DND-41 (cell line): ENCODE measurements around the gene PRAME.

ENCODE experiments used
- ATAC-seq: fragments of 200-7000 bp; cut with Tn5 transposase; 3 replicates; pipeline ENCODE4 v1.9.1; 2021; ENCODE audit warnings: low read depth; ENCODE audit not compliant: insufficient read depth
- DNase-seq: peaks from one replicate; pipeline ENCODE4 v3.0.0-alpha.2; 2020
- H2AFZ ChIP-seq: 2 replicates; pipeline ENCODE4 v1.6.0; 2012; ENCODE audit warnings: low read depth, low read length
- H3K27ac ChIP-seq: 2 replicates; pipeline ENCODE4 v1.5.1; 2012; ENCODE audit warnings: low read length, inconsistent platforms
- H3K27me3 ChIP-seq: fragments of 200-600 bp; sonication (generic); 2 replicates; pipeline ENCODE4 v1.6.0; 2012; ENCODE audit warnings: low read length, mild to moderate bottlenecking, inconsistent platforms; ENCODE audit not compliant: insufficient read depth, poor library complexity
- H3K36me3 ChIP-seq: 2 replicates; pipeline ENCODE4 v1.5.1; 2012; ENCODE audit warnings: low read length, inconsistent platforms; ENCODE audit not compliant: insufficient read depth
- H3K4me1 ChIP-seq: 2 replicates; pipeline ENCODE4 v1.5.1; 2012; ENCODE audit warnings: mild to moderate bottlenecking, low read length; ENCODE audit not compliant: insufficient read depth
- H3K4me2 ChIP-seq: 2 replicates; pipeline ENCODE4 v1.6.0; 2012; ENCODE audit warnings: mild to moderate bottlenecking, moderate library complexity, low read length, inconsistent platforms; ENCODE audit not compliant: insufficient read depth
- H3K4me3 ChIP-seq, 2 experiments: fragments of 200-600 bp in 1 of 2; shearing (Covaris generic) in 1 of 2; 2 replicates each; pipeline ENCODE4 v1.5.1; 2012 to 2016; ENCODE audit warnings: inconsistent platforms in 2 of 2, low read length in 2 of 2, mild to moderate bottlenecking in 2 of 2, low read depth in 1 of 2, moderate library complexity in 1 of 2
- H3K79me2 ChIP-seq: 2 replicates; pipeline ENCODE4 v1.6.0; 2012; ENCODE audit warnings: low read length, inconsistent platforms; ENCODE audit not compliant: insufficient read depth
- H3K9ac ChIP-seq: 2 replicates; pipeline ENCODE4 v1.6.0; 2012; ENCODE audit warnings: low read depth, mild to moderate bottlenecking, inconsistent platforms, low read length, moderate library complexity
- H3K9me3 ChIP-seq: 2 replicates; pipeline ENCODE4 v1.5.1; 2012; ENCODE audit warnings: low read length, moderate library complexity, mild to moderate bottlenecking, inconsistent platforms; ENCODE audit not compliant: insufficient read depth, severe bottlenecking
- H4K20me1 ChIP-seq: 2 replicates; pipeline ENCODE4 v1.6.0; 2012; ENCODE audit warnings: low read length; ENCODE audit not compliant: insufficient read depth
- EZH2 ChIP-seq: IDR thresholded peaks from 3 replicates; pipeline ENCODE4 v1.6.1; 2012; ENCODE audit warnings: borderline replicate concordance, low read depth, mild to moderate bottlenecking, moderate library complexity, low read length, inconsistent platforms; ENCODE audit not compliant: severe bottlenecking
- TF ChIP-seq, protein P1 (sequence below): IDR thresholded peaks from 2 replicates; pipeline ENCODE4 v1.5.1; 2012; ENCODE audit warnings: borderline replicate concordance, low read length, moderate library complexity, mild to moderate bottlenecking; ENCODE audit not compliant: poor library complexity, severe bottlenecking; ENCODE audit errors: extremely low read depth

Gene PRAME

DNA sequence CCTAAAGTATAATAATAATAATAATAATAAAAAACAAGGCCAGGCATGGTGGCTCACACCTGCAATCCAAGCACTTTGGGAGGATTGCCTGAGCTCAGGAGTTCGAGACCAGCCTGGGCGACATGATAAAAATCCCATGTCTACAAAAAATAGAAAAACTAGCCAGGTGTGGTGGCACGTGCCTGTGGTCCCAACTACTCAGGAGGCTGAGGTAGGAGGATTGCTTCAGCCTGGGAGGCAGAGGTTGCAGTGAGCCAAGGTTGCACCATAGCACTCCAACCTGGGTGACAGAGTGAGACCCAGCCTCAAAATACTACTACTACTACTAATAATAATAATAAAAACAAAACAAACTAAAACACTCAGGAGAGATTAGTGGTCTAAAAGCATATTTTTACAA, 23.4 kb downstream of the PRAME start:
- H3K79me2 ChIP-seq = no peaks in the 10 kb centered on the region
- H3K9me3 ChIP-seq = no peaks in the 10 kb centered on the region
- no peaks in the 10 kb centered on the region for H3K36me3 ChIP-seq
- no peak for DNase-seq
- H3K27me3 ChIP-seq = no peaks in the 10 kb centered on the region
- no peak overlapping the region for H2AFZ ChIP-seq
- no peak overlapping the region for H3K9ac ChIP-seq
- H3K4me1 ChIP-seq = no peaks in the 10 kb centered on the region
- TF ChIP-seq, protein P1, sequence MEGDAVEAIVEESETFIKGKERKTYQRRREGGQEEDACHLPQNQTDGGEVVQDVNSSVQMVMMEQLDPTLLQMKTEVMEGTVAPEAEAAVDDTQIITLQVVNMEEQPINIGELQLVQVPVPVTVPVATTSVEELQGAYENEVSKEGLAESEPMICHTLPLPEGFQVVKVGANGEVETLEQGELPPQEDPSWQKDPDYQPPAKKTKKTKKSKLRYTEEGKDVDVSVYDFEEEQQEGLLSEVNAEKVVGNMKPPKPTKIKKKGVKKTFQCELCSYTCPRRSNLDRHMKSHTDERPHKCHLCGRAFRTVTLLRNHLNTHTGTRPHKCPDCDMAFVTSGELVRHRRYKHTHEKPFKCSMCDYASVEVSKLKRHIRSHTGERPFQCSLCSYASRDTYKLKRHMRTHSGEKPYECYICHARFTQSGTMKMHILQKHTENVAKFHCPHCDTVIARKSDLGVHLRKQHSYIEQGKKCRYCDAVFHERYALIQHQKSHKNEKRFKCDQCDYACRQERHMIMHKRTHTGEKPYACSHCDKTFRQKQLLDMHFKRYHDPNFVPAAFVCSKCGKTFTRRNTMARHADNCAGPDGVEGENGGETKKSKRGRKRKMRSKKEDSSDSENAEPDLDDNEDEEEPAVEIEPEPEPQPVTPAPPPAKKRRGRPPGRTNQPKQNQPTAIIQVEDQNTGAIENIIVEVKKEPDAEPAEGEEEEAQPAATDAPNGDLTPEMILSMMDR = no peak
- no peak overlapping the region for H3K4me2 ChIP-seq
- no peak overlapping the region for H3K4me3 ChIP-seq
- no peak overlapping the region for H3K27ac ChIP-seq
- H4K20me1 ChIP-seq = no peaks in the 10 kb centered on the region
- no peak for ATAC-seq

DNA sequence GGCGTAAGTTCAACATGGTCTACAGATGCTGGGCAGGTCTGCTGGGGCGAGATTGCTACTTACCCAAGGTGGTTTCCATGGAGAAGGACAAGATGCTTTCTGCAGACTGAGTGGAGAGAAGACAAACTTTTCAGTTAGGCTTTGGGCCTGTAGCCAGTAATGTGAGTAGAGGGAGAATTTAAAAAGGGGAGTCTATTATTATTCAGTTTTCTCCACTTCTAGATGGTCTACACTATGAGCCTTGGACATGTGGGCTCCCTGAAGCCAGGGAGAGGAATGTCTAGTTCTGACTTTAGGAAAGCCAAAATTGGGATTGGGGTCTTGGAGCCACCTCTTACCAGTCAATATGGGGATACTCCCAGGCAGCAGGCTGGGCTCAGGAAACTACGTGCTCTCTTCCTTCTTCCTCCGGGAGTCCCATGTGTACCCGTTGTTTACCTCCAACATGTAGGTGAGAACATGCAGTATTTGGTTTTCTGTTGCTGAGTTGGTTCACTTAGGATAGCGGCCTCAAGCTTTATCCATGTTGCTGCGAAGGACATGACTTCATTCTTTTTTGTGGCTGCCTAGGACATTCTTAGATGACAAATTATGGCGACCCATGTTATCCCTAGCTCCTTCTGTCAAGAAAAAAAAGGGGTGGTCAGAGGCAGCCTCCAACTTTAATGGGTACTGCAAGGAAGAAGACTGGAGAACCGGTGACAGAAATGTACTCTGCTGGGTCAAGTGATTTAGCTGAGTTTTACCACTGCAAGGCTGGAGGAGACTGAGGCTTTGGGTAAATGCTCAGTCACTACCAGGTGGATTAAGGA, 24.3 kb downstream of the PRAME start:
- TF ChIP-seq, protein P1 = no peak
- no peak for TF ChIP-seq EZH2
- no peaks in the 10 kb centered on the region for H3K9me3 ChIP-seq
- H3K36me3 ChIP-seq = no peaks in the 10 kb centered on the region
- no peaks in the 10 kb centered on the region for H4K20me1 ChIP-seq
- no peaks in the 10 kb centered on the region for H3K27me3 ChIP-seq
- no peak overlapping the region for H2AFZ ChIP-seq
- no peaks in the 10 kb centered on the region for H3K79me2 ChIP-seq
- no peak overlapping the region for H3K4me3 ChIP-seq
- H3K9ac ChIP-seq = no peak overlapping the region
- ATAC-seq = no peak
- no peak overlapping the region for H3K27ac ChIP-seq
- no peak overlapping the region for H3K4me2 ChIP-seq
- no peak for DNase-seq
- H3K4me1 ChIP-seq = no peaks in the 10 kb centered on the region

DNA sequence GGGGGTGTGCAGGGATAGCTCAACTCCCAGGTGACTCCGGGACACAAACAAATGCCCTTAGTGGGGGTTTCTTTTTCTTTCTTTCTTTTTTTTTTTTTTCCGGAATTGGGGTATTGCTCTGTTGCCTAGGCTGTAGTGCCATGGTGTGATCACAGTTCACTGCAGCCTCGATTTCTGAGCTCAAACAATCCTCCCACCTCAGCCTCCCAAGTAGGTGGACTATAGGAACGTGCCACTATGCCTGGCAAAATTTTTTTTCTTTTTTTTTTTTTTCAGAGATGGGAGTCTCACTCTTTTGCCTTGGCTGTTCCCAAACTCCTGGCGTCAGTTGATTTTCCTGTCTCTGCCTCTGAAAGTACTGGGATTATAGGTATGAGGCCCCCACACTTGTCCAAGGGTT, 25.2 kb downstream of the PRAME start:
- ATAC-seq (no peak), DNase-seq (no peak)
- Histone ChIP-seq H3K9ac (no peak overlapping the region), H3K36me3 (no peaks in the 10 kb centered on the region), H3K4me1 (no peaks in the 10 kb centered on the region), H3K79me2 (no peaks in the 10 kb centered on the region), H2AFZ (no peak overlapping the region), H4K20me1 (no peaks in the 10 kb centered on the region), H3K4me3 (no peak overlapping the region), H3K27me3 (no peaks in the 10 kb centered on the region), H3K27ac (no peak overlapping the region), H3K4me2 (no peak overlapping the region), H3K9me3 (no peaks in the 10 kb centered on the region)
- TF ChIP-seq, protein P1 = no peak
- TF ChIP-seq EZH2 = no peak
